Heart left ventricle (tissue), 16 donors: ENCODE data around the gene KCNJ5. TPM values are rescaled to one million over a fixed set of nuclear protein-coding genes. Genes with fewer than 3 reads are reported as not detected.

Experiments
- ATAC-seq, 4 donors: fragments of 200-7000 bp; cut with Tn5 transposase; one replicate each; pipeline ENCODE4 v1.9.1; 2020 to 2022; ENCODE audit warnings: moderate library complexity in 4 of 4, mild to moderate bottlenecking in 3 of 4, moderate number of reproducible peaks in 1 of 4
- DNase-seq, 5 donors: peaks; one replicate each; pipeline ENCODE4 v3.0.0-alpha.2; 2020
- H3K27ac ChIP-seq, 12 donors: fragments of 200-600 bp; sonication (generic) in 4 of 12; one replicate each; pipeline versions ENCODE4 v1.5.0 to v1.8.0; 2016 to 2022; ENCODE audit warnings: mild to moderate bottlenecking in 2 of 12
- H3K27me3 ChIP-seq, 9 donors: fragments of 200-600 bp; sonication (generic) in 2 of 9; one replicate each; pipeline versions ENCODE4 v1.5.1 to v1.8.0; 2016 to 2022; ENCODE audit warnings: mild to moderate bottlenecking in 3 of 9
- H3K36me3 ChIP-seq, 9 donors: fragments of 200-600 bp; sonication (generic) in 2 of 9; one replicate each; pipeline versions ENCODE4 v1.5.0 to v1.8.0; 2018 to 2022; ENCODE audit warnings: mild to moderate bottlenecking in 2 of 9
- H3K4me1 ChIP-seq, 12 donors: fragments of 200-600 bp; sonication (generic) in 4 of 12; one replicate each; pipeline versions ENCODE4 v1.5.0 to v1.8.0; 2016 to 2022; ENCODE audit warnings: mild to moderate bottlenecking in 3 of 12
- H3K4me3 ChIP-seq, 12 donors: fragments of 200-600 bp; sonication (generic) in 4 of 12; one replicate each; pipeline versions ENCODE4 v1.5.0 to v1.8.0; 2017 to 2022; ENCODE audit warnings: mild to moderate bottlenecking in 9 of 12, moderate library complexity in 4 of 12
- H3K9me3 ChIP-seq, 12 donors: fragments of 200-600 bp; sonication (generic) in 4 of 12; one replicate each; pipeline versions ENCODE4 v1.5.0 to v1.8.0; 2016 to 2022; ENCODE audit warnings: mild to moderate bottlenecking in 1 of 12
- POLR2A ChIP-seq, 2 donors: fragments of 450-650 bp; IDR thresholded peaks; one replicate each; pipeline ENCODE4 v1.6.1; 2017; ENCODE audit warnings: antibody characterized with exemption in 2 of 2, mild to moderate bottlenecking in 2 of 2, moderate library complexity in 2 of 2
- WGBS, 4 donors: extraction: QIAGEN DNeasy Blood & Tissue Kit in 2 of 4; methylation state at CpG; one replicate each; pipeline versions ENCODE4 v1.1.5 to v1.1.7; 2013 to 2018; 5-methylcytosine and 5-hydroxymethylcytosine counted together
- intact Hi-C, 10 donors: fragments of 100-400 bp; cut with DNase I; formaldehyde crosslinking; loops; one replicate each; pipeline versions ENCODE4 v1.11.1 to v1.14.2; 2022
- polyA plus RNA-seq, 2 donors: library from polyadenylated mRNA; stranded (reverse); fragments of 200-250 nt; gene quantifications; one replicate each; pipeline ENCODE4 v1.2.3, GENCODE V29; 2013
- total RNA-seq, 9 donors: library from RNA; depleted of rRNA in 2 of 9; stranded (reverse); fragments of >200 nt in 2 of 9; fragmentation: NEBNext Ultra II Directional in 3 of 9; extraction: Animal tissue kit (Norgen Biotek cat#: 25700) in 3 of 9; gene quantifications; one replicate each; pipeline versions ENCODE4 v1.1.0 to v1.2.4, GENCODE V29; 2016 to 2023
- TF ChIP-seq, protein P1 (sequence below), 12 donors: fragments of 200-600 bp; sonication (generic) in 4 of 12; IDR thresholded peaks; one replicate each; pipeline versions ENCODE4 v1.5.0 to v1.8.0; 2018 to 2022; ENCODE audit warnings: antibody characterized with exemption in 12 of 12, mild to moderate bottlenecking in 5 of 12
- donor health status: ischemic (EF 13 %, LVEDD 7.1; RV severe dilation, severe dysfunction).
- donor health status: healthy with polysubstance abuse.
- donor health status: DM: no; HTN: yes; CAD: no.
- donor health status: DM: no; HTN: no; CAD: no.
- donor health status: ischemic (EF 25% LVEDD 6.9; RV normal size, moderate dysfunction).
- donor health status: ischemic (EF 25% LVEDD 5.7; RV mildly dilated, moderate dysfunction).
- donor health status: healthy.
- donor health status: DM: yes; HTN: yes; CAD: no.
- donor health status: ischemic (EF 35%, LVEDD 5.7; RV mildly dilated, moderate dysfunction).
- donor health status: nonischemic (EF 11% LVEDD 7.7; RV severe dilation, severe dysfunction).
- donor health status: DM: yes; HTN: yes; CAD: no.
- donor health status: PGD.
- donor health status: ischemic (EF 29% LVEDD 5.4; RV normal size, mild dysfunction).
- donor health status: nonischemic (EF 23%, LVEDD 6.1; RV moderate dilation, normal function).

The KCNJ5 gene
- total and polyA plus RNA-seq, 11 donors: 1.4 to 29.4 (median 6.0) TPM

DNA sequence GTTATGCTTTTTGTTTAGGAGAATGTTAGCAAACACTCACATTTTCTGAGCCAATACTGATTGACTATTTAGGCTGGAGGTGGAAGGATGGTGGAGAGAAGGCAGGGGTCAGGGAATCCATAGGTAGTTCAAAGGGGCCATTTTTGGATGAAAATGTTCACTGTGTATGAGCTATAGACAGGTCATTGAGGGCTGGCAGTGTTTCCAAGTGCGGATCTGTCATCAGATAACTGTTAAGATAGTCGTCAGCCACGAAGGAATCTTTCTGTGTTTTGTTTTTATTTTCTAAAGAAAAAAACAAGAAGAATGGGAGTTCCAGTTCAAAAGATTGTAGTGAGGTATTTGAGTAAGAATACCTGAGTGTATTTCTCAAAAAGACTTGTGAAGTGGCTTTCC is 3.1 kb downstream of the KCNJ5 start:
- H3K4me3 ChIP-seq: no peak overlapping the region
- H3K36me3 ChIP-seq: no peaks in the 10 kb centered on the region
- intact Hi-C loops: no loop called here
- peak overlapping the region in 11 of 12 donors; percentile 27 to 86 (median 74) for H3K27ac ChIP-seq
- peaks cover 0 to 73% (median 38%) of the 10 kb centered on the region in 12 donors for H3K4me1 ChIP-seq
- WGBS, 4 donors: 49 to 58% (median 51%) methylated on average over 3 of the region's 3 CpGs
- H3K9me3 ChIP-seq: no peaks in the 10 kb centered on the region
- TF ChIP-seq, protein P1, sequence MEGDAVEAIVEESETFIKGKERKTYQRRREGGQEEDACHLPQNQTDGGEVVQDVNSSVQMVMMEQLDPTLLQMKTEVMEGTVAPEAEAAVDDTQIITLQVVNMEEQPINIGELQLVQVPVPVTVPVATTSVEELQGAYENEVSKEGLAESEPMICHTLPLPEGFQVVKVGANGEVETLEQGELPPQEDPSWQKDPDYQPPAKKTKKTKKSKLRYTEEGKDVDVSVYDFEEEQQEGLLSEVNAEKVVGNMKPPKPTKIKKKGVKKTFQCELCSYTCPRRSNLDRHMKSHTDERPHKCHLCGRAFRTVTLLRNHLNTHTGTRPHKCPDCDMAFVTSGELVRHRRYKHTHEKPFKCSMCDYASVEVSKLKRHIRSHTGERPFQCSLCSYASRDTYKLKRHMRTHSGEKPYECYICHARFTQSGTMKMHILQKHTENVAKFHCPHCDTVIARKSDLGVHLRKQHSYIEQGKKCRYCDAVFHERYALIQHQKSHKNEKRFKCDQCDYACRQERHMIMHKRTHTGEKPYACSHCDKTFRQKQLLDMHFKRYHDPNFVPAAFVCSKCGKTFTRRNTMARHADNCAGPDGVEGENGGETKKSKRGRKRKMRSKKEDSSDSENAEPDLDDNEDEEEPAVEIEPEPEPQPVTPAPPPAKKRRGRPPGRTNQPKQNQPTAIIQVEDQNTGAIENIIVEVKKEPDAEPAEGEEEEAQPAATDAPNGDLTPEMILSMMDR (IDR thresholded peaks at IDR 0.05): no peak
- TF ChIP-seq POLR2A (IDR thresholded peaks at IDR 0.05): no peak
- ATAC-seq (no peak), DNase-seq (no peak)
- peaks cover 0 to 23% (median 4%) of the 10 kb centered on the region in 9 donors for H3K27me3 ChIP-seq

DNA sequence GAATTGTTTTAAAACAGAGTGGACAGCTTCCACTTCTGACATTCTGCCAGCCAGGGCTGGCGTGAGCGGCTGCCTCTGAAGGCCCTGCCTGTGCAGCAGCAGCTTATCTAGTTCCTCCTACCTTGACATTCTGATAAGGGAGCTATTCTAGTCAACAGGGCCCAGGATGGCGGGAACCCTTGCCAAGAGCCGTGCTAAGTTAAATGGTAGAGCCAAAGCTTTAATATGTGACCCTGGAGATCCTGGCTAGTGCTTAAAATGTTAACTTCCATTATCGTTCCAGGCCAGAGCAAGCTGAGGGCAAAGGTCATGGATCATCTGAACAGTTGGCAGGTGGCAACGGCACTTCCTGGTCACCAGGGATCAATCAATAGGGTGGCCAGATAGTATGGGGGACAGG is 3.5 kb downstream of the KCNJ5 start:
- DNase-seq (peak; percentile 72 to 89 (median 78)), ATAC-seq (peak; percentile 81 to 92 (median 86))
- 31 to 60% (median 40%) methylated on average over 6 of the region's 6 CpGs for WGBS, 4 donors
- H3K9me3 ChIP-seq: no peaks in the 10 kb centered on the region
- no peak overlapping the region for H3K4me3 ChIP-seq
- H3K27me3 ChIP-seq: peaks cover 0 to 19% (median 3%) of the 10 kb centered on the region in 9 donors
- H3K4me1 ChIP-seq: peaks cover 0 to 73% (median 38%) of the 10 kb centered on the region in 12 donors
- H3K27ac ChIP-seq: peak overlapping the region; percentile 39 to 86 (median 74)
- TF ChIP-seq, protein P1 (IDR thresholded peaks at IDR 0.05): no peak
- TF ChIP-seq POLR2A (IDR thresholded peaks at IDR 0.05): no peak
- intact Hi-C loops: no loop called here
- H3K36me3 ChIP-seq: no peaks in the 10 kb centered on the region

DNA sequence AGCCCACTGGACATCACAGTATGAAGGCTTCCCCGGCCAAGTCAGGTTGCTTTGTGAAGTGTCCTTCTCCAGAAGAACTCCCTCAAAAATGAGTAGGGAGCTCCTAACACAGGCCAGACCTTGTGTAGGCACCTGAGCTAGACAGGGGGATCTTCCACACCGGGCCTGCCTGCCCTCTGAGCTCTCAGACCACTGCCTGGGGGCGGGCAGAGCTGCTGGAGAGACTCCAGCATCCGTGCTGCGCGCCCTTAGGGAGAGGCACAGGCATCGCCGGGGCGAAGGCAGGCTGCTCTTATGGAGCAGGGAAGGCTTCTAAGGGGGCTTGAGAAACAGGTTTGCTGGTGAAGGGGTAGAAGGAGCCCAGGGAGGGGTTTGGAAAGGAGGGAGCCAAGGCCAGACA is 4.4 kb downstream of the KCNJ5 start:
- peaks cover 0 to 73% (median 36%) of the 10 kb centered on the region in 12 donors for H3K4me1 ChIP-seq

DNA sequence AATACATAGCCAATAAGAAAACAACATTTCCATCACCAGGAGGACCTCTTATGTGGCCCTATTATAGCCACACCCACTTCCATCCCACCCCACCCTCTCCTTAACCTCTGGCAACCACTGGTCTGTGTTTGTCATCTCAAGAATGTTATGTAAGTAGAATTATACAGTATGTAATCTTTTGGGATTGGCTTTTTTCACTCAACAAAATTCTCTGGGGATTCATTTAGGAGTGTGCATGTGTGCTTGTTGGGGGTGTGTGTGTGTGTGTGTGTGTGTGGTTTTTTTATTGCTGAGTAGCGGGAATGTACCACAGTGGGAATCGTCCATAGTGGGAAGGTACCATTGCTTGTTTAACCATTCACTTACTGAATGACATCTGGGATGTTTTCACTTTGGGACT is 5.2 kb downstream of the KCNJ5 start:
- H3K27ac ChIP-seq: peak overlapping the region in 3 of 12 donors; percentile 69 to 80 (median 78)
- intact Hi-C loops: no loop called here
- H3K36me3 ChIP-seq: no peaks in the 10 kb centered on the region
- H3K4me3 ChIP-seq: no peak overlapping the region
- peaks cover 0 to 73% (median 33%) of the 10 kb centered on the region in 12 donors for H3K4me1 ChIP-seq
- H3K9me3 ChIP-seq: no peaks in the 10 kb centered on the region
- TF ChIP-seq, protein P1 (IDR thresholded peaks at IDR 0.05): no peak
- TF ChIP-seq POLR2A (IDR thresholded peaks at IDR 0.05): no peak
- WGBS, 4 donors: 13 to 38% (median 29%) methylated on average over 2 of the region's 2 CpGs
- H3K27me3 ChIP-seq: peaks cover 0 to 5% (median 0%) of the 10 kb centered on the region in 9 donors
- no peak for ATAC-seq
- DNase-seq: no peak

More for the DNA sequence above, 4.4 kb downstream of the KCNJ5 start:
- DNase-seq (no peak), ATAC-seq (peak in 3 of 4 donors; percentile 17 to 36 (median 20))
- Histone ChIP-seq H3K9me3 (no peaks in the 10 kb centered on the region), H3K36me3 (no peaks in the 10 kb centered on the region), H3K27me3 (peaks cover 0 to 11% (median 0%) of the 10 kb centered on the region in 9 donors), H3K27ac (peak overlapping the region in 11 of 12 donors; percentile 39 to 86 (median 74)), H3K4me3 (no peak overlapping the region)
- TF ChIP-seq POLR2A (IDR thresholded peaks at IDR 0.05): no peak
- TF ChIP-seq, protein P1 (IDR thresholded peaks at IDR 0.05): no peak
- 57 to 75% (median 69%) methylated on average over 6 to 9 of the region's 9 CpGs for WGBS, 4 donors
- intact Hi-C loops: no loop called here
